Measurements from ENCODE around the gene KIF9. TPM values are rescaled to one million over a fixed set of nuclear protein-coding genes. Genes with fewer than 3 reads are reported as not detected.
A peak's percentile ranks its signal among the peaks of the same experiment; 100 is the strongest.
"Not testable (repeated sequence)": the region's sequence is repeated elsewhere in the genome, so short reads cannot be mapped to it uniquely, and the experiment has no call there.

KIF9 gene
- total RNA-seq, 1 donor from 2014 or later, result 2.4 TPM

DNA sequence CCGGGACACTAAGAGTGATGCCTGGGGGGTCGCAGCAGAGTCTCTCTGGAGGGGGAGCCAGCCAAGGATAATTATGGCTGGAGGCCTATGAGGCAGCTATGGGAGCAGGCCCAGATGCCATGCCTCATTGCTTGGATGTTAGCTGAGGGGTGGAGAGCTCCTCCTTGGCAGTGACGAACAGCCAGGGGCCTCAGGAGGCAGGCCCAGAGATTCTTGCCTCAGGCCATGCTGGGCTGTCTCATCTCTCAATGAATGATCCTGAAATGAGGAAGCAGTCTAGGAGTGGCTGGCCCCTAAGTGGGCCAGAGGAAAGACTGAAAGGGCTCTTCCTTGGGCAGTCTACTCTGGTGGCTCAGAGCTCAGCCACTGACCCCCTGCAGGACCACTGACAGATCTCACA, 21.3 kb downstream of the KIF9 start:
- Mint-ChIP-seq H3K4me3 (ENCODE audit: unreplicated experiment) (no peak overlapping the region), H3K27me3 (ENCODE audit: unreplicated experiment) (peaks cover 2% of the 10 kb centered on the region), H3K9me3 (ENCODE audit: unreplicated experiment) (peaks cover 5% of the 10 kb centered on the region), H3K36me3 (ENCODE audit: unreplicated experiment) (peaks cover 4% of the 10 kb centered on the region), H3K27ac (ENCODE audit: unreplicated experiment) (no peak overlapping the region), H3K4me1 (ENCODE audit: low read depth, unreplicated experiment) (peaks cover 14% of the 10 kb centered on the region)
- TF ChIP-seq, protein P1, sequence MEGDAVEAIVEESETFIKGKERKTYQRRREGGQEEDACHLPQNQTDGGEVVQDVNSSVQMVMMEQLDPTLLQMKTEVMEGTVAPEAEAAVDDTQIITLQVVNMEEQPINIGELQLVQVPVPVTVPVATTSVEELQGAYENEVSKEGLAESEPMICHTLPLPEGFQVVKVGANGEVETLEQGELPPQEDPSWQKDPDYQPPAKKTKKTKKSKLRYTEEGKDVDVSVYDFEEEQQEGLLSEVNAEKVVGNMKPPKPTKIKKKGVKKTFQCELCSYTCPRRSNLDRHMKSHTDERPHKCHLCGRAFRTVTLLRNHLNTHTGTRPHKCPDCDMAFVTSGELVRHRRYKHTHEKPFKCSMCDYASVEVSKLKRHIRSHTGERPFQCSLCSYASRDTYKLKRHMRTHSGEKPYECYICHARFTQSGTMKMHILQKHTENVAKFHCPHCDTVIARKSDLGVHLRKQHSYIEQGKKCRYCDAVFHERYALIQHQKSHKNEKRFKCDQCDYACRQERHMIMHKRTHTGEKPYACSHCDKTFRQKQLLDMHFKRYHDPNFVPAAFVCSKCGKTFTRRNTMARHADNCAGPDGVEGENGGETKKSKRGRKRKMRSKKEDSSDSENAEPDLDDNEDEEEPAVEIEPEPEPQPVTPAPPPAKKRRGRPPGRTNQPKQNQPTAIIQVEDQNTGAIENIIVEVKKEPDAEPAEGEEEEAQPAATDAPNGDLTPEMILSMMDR (IDR thresholded peaks at IDR 0.05; ENCODE audit: partially characterized antibody, unreplicated experiment), result no peak
- DNase-seq, result no peak

DNA sequence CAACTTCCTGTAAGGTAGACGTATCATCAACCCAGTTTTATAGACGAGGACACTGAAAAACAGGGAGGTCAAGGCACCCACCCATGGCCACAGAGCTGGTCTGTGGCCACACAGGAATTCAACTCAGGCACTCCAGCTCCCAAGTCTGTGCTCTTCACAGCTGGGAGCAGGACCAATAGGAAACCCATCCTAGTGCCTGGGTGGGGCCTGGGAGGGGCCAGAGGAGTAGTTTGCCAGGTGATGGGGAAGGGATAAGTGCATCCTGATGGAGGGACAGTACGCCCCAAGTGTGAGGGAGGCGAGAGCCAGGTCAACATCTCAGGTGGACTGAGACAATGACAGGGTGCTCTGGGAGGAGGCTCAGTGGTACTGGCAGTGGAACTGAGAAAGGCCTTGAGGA, 22.0 kb downstream of the KIF9 start:
- H3K9me3 Mint-ChIP-seq (ENCODE audit: unreplicated experiment), result peaks cover 5% of the 10 kb centered on the region
- H3K27me3 Mint-ChIP-seq (ENCODE audit: unreplicated experiment), result peaks cover 2% of the 10 kb centered on the region
- TF ChIP-seq, protein P1 (IDR thresholded peaks at IDR 0.05; ENCODE audit: partially characterized antibody, unreplicated experiment), result no peak
- H3K4me3 Mint-ChIP-seq (ENCODE audit: unreplicated experiment), result peak overlapping the region; percentile 25
- no peak for DNase-seq
- peaks cover 14% of the 10 kb centered on the region for H3K4me1 Mint-ChIP-seq (ENCODE audit: low read depth, unreplicated experiment)
- H3K27ac Mint-ChIP-seq (ENCODE audit: unreplicated experiment), result no peak overlapping the region
- H3K36me3 Mint-ChIP-seq (ENCODE audit: unreplicated experiment), result peaks cover 4% of the 10 kb centered on the region

DNA sequence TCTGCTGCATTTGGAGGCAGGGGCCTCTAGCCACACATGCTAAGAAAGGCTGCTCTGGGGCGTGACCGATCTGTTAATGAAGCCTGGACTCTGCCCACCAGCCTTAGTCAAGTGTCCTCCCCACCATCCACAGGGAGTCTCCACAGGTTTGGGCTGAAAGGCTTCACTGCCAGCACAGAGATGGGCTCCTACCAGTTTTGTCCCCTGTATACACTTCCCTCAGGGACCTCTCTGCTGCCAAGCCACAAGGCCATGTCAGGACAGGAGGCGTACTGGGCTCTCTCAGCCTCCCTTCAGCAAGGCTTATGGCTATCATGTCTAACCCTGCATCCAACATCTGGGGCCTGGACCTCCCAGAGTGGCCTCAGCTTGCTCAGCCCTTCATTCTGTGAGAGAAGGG, 23.5 kb downstream of the KIF9 start:
- DNase-seq, result no peak
- Mint-ChIP-seq H3K4me3 (ENCODE audit: unreplicated experiment) (no peak overlapping the region), H3K27ac (ENCODE audit: unreplicated experiment) (no peak overlapping the region), H3K27me3 (ENCODE audit: unreplicated experiment) (peaks cover 2% of the 10 kb centered on the region), H3K4me1 (ENCODE audit: low read depth, unreplicated experiment) (peaks cover 14% of the 10 kb centered on the region), H3K9me3 (ENCODE audit: unreplicated experiment) (peaks cover 5% of the 10 kb centered on the region), H3K36me3 (ENCODE audit: unreplicated experiment) (peaks cover 4% of the 10 kb centered on the region)
- TF ChIP-seq, protein P1 (IDR thresholded peaks at IDR 0.05; ENCODE audit: partially characterized antibody, unreplicated experiment), result no peak

DNA sequence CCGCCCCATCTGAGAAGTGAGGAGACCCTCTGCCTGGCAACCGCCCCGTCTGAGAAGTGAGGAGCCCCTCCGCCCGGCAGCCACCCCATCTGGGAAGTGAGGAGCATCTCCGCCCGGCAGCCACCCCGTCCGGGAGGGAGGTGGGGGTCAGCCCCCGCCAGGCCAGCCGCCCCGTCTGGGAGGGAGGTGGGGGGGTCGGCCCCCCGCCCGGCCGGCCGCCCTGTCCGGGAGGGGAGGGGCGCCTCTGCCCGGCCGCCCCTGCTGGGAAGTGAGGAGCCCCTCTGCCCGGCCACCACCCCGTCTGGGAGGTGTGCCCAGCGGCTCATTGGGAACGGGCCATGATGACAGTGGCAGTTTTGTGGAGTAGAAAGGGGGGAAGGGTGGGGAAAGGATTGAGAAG, 26.3 kb downstream of the KIF9 start:
- not testable (repeated sequence) for H3K9me3 Mint-ChIP-seq (ENCODE audit: unreplicated experiment); H3K27me3 Mint-ChIP-seq (ENCODE audit: unreplicated experiment); DNase-seq; H3K4me1 Mint-ChIP-seq (ENCODE audit: low read depth, unreplicated experiment); H3K36me3 Mint-ChIP-seq (ENCODE audit: unreplicated experiment); H3K27ac Mint-ChIP-seq (ENCODE audit: unreplicated experiment); H3K4me3 Mint-ChIP-seq (ENCODE audit: unreplicated experiment)

DNA sequence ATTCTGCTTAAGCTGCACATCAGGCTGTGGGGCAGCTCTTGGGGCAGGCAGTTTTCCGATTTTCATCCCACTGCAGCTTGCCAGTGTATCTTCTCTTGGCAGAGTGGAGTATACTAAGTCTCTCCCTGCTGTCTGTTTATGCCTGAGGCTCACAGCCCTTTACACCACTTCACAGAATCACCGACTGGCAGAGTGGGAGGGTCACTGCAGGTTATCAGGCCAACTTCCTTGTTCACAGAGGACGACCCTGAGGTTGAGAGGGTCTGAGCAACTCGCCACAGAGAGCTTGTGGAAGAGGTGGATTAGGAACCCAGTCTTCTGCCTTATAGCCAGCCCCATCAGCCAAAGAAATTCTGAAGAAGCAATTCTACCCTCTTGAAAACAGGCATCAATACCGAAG, 30.9 kb downstream of the KIF9 start:
- TF ChIP-seq, protein P1 (IDR thresholded peaks at IDR 0.05; ENCODE audit: partially characterized antibody, unreplicated experiment), result no peak
- H3K4me3 Mint-ChIP-seq (ENCODE audit: unreplicated experiment), result no peak overlapping the region
- H3K9me3 Mint-ChIP-seq (ENCODE audit: unreplicated experiment), result peaks cover 1% of the 10 kb centered on the region
- H3K4me1 Mint-ChIP-seq (ENCODE audit: low read depth, unreplicated experiment), result no peaks in the 10 kb centered on the region
- no peaks in the 10 kb centered on the region for H3K36me3 Mint-ChIP-seq (ENCODE audit: unreplicated experiment)
- DNase-seq, result no peak
- no peak overlapping the region for H3K27ac Mint-ChIP-seq (ENCODE audit: unreplicated experiment)
- H3K27me3 Mint-ChIP-seq (ENCODE audit: unreplicated experiment), result no peaks in the 10 kb centered on the region

DNA sequence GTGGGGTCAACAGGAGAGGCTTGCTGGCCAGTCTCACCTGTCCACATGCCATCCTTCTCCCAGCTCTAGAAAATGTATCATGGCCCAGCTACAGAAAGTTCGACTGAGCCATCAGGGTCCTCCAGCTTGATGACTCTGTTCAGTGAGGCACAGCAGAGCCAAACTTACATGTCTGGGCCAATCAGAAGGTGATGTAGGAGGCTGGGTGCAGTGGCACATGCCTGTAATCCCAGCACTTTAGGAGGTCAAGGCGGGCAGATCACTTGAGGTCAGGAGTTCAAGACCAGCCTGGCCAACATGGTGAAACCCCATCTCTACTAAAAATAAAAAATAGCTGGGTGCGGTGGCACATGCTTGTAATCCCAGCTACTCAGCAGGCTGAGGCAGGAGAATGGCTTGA, 31.5 kb downstream of the KIF9 start:
- H3K4me1 Mint-ChIP-seq (ENCODE audit: low read depth, unreplicated experiment); H3K27me3 Mint-ChIP-seq (ENCODE audit: unreplicated experiment); H3K36me3 Mint-ChIP-seq (ENCODE audit: unreplicated experiment); DNase-seq; H3K4me3 Mint-ChIP-seq (ENCODE audit: unreplicated experiment); H3K9me3 Mint-ChIP-seq (ENCODE audit: unreplicated experiment); H3K27ac Mint-ChIP-seq (ENCODE audit: unreplicated experiment): not testable (repeated sequence)
